ENCODE measurements around the gene CAMK1D.
A peak's percentile ranks its signal among the peaks of the same experiment; 100 is the strongest.
"Not testable (repeated sequence)": the region's sequence is repeated elsewhere in the genome, so short reads cannot be mapped to it uniquely, and the experiment has no call there.

Gene CAMK1D

GRCh38 chr10:12801214-12802087 is 452.1 kb downstream of the CAMK1D start:
- no peak for DNase-seq

- DNase-seq = no peak
These were observed 454.4 kb downstream of the CAMK1D start for GRCh38 chr10:12803776-12804175.

- DNase-seq = no peak
These were observed 457.1 kb downstream of the CAMK1D start for GRCh38 chr10:12806228-12807095.

- DNase-seq = no peak
These were observed 457.9 kb downstream of the CAMK1D start for GRCh38 chr10:12807096-12807755.

- no peak for DNase-seq
These were observed 458.8 kb downstream of the CAMK1D start for GRCh38 chr10:12808014-12808613.

GRCh38 chr10:12810046-12810445 is 460.7 kb downstream of the CAMK1D start:
- not testable (repeated sequence) for DNase-seq

- DNase-seq = no peak
These were observed 462.5 kb downstream of the CAMK1D start for GRCh38 chr10:12811826-12812225.

GRCh38 chr10:12812571-12812970 is 463.2 kb downstream of the CAMK1D start:
- no peak for DNase-seq

GRCh38 chr10:12814166-12814565 is 464.8 kb downstream of the CAMK1D start:
- DNase-seq = no peak

- no peak for DNase-seq
These were observed 469.7 kb downstream of the CAMK1D start for GRCh38 chr10:12819071-12819470.

- no peak for DNase-seq
These were observed 470.3 kb downstream of the CAMK1D start for GRCh38 chr10:12819656-12820055.

GRCh38 chr10:12822126-12822892 is 473.0 kb downstream of the CAMK1D start:
- no peak for DNase-seq

GRCh38 chr10:12822893-12823170 is 473.5 kb downstream of the CAMK1D start:
- no peak for DNase-seq

- no peak for DNase-seq
These were observed 474.0 kb downstream of the CAMK1D start for GRCh38 chr10:12823328-12823727.

GRCh38 chr10:12825260-12825849 is 476.0 kb downstream of the CAMK1D start:
- DNase-seq = no peak

GRCh38 chr10:12826800-12827372 is 477.5 kb downstream of the CAMK1D start:
- peak; percentile 19 for DNase-seq

- DNase-seq = no peak
These were observed 479.4 kb downstream of the CAMK1D start for GRCh38 chr10:12828736-12829135.

- no peak for DNase-seq
These were observed 480.6 kb downstream of the CAMK1D start for GRCh38 chr10:12829831-12830390.

- no peak for DNase-seq
These were observed 482.7 kb downstream of the CAMK1D start for GRCh38 chr10:12832096-12832495.

GRCh38 chr10:12833451-12833850 is 484.1 kb downstream of the CAMK1D start:
- DNase-seq = no peak

- no peak for DNase-seq
These were observed 484.8 kb downstream of the CAMK1D start for GRCh38 chr10:12834116-12834665.
